OCI-M2 (cell line): ENCODE measurements around the gene HOMER3.
"Not testable (repeated sequence)": the region's sequence is repeated elsewhere in the genome, so short reads cannot be mapped to it uniquely, and the experiment has no call there.

Experiments
- DNase-seq: peaks from one replicate; lab custom pipeline; 2025; ENCODE audit not compliant: unreplicated experiment; lab: John Stamatoyannopoulos, UW

Gene HOMER3

DNA sequence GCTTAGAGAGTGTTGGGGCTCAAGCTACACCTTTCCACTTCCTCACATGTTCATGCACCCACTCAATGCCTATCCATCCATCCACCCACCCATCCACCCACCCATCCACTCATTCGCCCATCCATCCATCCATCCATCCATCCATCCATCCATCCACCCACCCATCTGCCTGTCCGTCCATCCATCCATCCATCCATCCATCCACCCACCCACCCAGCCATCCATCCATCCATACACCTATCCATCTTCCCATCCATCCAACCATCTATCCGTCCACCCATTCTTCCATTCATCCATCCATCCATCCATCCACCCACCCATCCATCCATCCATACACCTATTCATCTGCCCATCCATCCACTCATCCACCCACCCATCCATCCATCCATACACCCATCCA, 13.1 kb upstream of the HOMER3 start:
- DNase-seq, result no peak

DNA sequence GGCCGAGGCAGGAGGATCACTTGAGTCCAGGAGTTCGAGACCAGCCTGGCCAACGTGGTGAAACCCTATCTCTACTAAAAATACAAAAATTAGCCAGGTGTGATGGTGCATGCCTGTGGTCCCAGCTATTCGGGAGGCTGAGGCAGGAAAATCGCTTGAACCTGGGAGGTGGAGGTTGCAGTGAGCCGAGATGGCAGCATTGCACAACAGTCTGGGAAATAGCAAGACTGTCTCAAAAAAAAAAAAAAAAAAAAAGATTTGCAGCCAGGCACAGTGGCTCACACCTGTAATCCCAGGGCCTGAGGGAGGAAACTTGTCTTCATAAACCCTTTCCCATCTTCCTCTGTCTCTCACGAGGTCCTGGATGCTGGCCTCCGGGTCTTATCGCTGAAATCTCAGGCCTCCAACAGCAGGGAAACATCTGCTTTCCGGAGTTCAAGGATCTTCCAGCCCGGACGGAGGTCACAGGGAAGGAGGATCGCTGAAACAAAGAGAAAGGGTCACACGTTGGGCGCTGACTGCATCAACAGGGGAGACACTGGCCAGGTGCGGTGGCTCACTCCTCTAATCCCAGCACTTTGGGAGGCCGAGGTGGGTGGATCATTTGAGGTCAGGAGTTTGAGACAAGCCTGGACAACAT, 11.5 kb upstream of the HOMER3 start:
- not testable (repeated sequence) for DNase-seq

DNA sequence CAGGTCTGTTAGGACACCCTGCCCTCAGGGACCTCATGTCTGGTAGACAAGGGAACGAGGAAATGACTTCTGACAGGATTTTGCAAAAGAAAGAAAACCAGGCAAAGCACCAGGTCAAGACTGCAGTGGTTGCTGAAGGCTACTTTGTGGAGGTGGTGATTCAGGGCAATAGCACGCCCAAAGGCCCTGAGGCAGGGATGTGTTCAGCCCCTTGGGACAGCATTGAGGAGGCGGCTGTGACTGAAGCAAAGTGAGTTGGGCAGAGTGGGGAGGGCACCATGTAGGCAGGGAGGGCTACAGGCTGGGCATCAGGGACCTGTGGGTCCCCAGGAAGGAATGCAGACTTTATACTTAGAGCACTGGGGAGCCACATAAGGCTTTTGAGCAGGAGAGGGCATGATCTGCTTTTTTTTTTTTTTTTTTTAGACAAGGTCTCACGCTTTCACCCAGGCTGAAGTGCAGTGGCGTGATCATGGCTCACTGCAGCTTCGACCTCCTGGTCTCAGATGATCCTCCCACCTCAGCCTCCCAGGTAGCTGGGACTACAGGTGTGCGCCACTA, 10.8 kb upstream of the HOMER3 start:
- no peak for DNase-seq

DNA sequence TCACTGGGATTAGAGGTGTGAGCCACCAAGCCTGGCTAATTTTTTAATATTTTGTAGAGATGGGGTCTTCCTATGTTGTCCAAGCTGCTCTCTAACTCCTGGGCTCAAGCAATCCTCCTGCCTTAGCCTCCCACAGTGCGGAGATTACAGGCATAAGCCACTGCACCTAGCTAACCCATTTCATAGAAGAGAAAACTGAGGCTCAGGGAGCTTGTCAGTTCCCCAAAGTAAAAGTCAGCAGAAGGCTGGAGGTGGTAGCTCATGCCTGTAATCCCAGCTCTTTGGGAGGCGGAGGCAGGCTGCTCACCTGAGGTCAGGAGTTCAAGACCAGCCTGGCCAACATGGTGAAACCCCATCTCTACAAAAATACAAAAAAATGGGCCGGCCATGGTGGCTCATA, 8.8 kb upstream of the HOMER3 start:
- no peak for DNase-seq

DNA sequence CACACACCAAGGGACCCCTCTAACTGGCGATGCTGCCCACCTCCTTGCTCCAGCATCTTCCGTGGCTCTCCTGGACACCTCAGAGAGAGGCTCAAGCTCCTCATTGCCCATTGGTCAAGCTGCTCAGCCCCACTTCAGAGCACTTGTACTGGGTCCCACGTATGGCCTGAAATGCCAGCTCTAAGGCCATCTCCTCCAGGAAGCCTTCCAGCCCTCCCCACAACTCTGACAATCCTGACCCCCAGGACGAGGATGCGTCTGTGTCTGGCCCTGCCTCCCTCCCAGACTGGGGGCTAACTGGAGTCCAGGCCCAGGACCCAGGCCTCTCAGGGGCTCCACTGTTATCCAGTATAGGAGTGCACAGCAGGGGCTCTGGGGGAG, 7.9 kb upstream of the HOMER3 start:
- no peak for DNase-seq

DNA sequence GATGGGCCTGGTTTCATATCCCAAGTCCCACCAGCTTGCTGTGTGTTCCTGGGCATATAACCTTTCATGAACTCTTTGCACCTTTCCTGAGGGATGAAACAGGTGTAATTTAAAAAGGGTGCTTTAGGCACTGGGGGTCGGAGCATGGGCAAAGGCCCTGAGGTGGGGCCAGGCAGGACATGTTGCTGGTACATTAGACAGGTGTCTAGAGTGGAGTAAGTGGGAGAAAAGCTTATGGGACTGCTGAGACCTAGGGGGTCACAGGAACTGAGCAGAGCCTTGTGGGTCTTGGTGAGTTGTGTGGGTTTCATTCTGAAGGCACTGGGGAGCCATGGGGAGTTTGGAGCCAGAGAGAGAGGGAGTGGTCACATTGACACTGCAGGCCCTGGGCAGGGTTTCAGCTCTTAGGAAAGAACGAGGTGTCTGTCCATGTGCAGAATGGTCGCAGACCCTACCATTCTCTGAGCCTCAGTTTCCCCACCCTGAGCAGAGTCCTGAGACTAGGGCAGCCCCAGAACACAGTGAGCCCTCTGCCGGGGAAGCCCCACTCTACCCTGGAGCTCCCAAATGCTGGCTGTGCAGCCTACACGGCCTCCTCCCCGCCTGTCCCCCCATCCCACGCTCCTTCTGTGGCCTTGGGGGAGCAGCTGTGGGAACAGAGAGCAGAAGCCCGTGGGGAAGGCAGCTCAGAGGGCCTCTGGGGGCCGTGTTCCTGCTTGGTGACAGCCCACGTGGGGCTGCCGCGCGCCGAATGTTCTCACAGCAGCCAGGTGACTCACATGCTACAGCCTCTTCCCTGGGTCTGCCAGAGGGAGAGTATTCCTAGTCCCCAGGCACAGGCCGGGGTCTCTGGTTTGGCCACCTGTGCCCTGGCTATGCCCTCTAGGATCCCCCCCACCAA, 7.3 kb upstream of the HOMER3 start:
- DNase-seq, result no peak

DNA sequence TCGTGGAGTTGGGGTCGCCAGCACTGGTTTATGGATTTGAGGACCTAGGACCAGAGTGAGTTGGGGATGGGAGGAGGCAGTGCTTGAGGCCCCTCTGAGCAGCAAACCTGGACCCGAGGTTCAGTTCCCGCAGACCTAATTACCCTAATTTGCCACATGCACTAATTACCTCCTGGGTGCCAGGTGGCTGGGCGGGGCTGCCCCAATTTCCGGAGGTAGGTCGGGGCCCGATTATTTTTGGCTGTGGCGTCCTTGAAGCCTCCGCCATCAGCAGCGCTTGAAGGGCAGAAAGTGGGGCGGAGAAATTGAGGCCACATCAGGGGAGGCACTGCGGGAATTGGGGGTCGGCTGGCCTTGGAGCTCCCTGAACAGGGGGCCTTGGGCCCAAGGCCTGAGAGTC, 5.9 kb upstream of the HOMER3 start:
- DNase-seq, result no peak

DNA sequence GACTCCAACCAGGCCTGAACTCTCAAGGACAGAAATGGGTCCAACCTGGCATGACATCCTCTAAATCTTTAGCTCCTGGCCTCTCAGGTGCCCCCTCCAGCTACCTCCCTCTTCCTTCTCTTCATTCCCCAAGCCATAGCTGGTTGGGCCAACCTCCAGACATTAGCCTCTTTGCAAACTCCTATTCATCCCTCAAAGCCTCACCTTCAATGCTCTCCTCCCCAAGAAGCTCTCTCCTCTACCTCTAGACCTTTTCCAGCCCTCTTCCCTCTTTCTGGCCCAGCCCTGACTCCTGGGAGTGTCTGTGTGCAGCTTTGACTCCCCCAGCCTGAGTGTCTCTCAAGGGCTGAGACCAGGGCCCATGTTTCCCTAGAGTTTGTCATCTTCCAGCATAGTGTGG, 5.3 kb upstream of the HOMER3 start:
- no peak for DNase-seq

DNA sequence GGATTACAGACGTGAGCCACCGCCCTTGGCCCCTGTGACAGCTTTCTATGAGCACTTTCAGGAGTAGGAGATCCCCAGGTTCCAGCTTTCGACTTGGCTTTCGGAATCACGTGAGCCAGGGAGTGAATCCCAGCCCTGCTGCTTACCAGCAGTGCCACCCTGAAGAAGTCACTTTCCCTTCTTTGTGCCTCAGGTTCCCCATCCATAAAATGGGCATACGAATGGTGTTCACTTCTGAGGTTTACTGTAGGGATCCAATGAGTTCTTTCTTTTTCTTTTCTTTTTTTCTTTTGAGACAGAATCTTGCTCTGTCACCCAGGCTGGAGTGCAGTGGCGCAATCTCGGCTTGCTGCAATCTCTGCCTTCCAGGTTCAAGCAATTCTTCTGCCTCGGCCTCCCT, 4.3 kb upstream of the HOMER3 start:
- no peak for DNase-seq

DNA sequence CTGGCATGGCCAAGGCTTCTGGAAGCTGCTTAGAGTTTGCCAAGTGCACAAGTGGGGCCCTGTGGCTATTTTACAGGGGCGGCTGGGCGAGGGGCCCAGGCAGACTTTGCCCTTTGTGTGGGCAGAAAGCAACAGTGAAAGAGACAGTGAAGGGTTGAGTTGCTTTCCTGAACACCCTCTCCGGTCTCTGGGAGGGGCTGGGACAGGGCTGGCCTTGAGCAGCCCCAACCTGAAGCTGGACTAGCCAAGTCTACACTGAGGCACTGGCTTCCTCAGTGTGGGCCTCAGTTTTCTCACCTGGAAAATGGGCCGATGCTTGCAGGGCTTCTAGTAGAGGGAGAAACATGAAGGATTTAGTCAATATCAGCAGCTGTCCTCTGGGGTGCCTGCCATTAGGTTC, 2.4 kb upstream of the HOMER3 start:
- DNase-seq, result no peak

DNA sequence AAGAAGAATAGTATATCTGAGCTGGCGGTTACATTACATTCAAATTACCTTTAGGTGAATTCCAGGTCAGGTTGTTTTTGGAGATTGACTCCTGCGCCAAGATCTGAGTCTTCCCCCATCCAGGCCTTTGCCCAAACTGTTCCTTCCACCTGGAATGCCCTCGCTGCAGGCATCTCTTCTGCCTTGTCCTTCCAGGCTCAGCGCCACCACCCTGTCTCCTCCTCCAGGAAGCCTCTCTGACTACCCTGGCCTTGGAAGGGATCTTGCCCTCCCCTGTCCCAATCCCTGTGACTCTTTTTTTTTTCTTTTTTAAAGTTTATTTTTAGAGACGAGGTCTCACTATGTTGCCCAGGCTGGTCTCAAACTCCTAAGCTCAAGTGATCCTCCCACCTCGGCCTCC, 1.7 kb upstream of the HOMER3 start:
- no peak for DNase-seq

DNA sequence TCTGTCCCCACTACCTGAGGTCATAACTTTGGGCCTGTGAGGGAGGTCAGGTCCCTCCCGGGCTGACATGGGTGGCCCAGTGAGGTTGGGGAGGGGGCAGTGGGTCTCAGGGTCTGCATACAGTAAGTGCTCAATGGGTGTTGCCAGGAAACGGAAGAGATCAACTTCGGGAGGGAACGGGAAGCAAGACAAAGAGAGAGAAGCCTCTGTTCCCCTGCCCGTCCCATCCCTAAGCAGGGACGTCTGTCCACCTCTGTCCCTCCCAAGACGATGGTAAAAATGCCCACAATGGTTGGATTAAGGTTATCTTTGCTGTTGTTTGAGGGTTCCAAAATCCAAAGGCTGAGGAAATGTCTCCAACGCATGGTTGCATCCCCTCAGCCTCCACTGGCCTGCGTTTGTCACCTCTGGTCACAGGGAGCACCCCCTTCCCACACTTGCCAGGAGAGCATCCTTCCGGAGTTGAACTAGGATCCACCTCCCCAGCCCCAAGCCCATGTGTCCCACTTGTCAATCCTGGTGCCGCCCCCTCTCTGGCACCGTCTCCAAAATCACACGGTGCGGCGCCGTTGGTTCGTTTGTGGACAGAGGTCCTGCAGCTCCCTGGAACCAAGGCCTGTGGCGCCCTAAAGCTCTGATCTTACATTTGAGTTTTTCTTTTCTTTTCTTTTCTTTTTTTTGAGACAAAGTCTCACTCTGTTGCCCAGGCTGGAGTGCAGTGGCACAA, 774 bp upstream of the HOMER3 start:
- DNase-seq, result no peak

DNA sequence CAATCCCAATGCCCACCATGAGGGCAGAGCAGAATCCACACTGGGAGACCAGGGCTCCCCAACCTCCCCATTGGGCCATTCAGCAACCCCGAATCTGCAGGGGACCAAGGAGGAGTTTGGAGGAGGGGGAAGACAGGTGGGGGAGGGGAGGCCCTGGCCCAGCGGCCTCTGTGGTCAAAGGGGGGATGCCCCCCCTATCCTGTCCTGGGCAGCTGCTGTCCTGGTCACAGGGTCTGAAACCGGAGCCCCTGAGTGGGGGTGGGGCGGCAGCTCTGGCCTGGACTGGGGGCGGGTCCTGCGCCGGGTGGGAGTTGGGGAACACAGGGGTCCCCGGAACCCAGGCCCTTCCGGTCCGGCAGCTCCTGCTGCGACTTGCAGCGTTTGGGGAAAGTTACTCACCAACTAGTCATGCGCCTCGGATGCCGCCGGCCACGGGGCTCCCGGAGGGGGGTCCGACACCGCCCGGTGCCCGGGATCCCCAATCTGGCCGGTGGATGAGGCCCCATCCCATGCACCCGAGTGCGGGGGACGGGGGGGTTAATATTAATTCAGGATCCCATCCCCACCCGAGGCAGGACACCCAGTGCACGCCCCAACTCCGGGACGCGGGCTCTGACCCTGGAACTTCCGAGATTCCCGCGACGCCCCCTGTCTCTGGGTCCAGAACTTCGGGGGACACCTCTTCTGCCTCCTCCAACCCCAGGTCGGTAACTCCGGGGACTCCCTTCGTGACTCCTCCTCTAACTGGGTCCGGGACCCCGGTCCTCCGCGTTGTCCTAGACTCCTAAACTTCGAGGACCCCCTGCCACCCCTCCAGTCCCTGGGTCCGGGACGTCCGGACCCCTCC, 872 bp downstream of the HOMER3 start:
- DNase-seq, result no peak

DNA sequence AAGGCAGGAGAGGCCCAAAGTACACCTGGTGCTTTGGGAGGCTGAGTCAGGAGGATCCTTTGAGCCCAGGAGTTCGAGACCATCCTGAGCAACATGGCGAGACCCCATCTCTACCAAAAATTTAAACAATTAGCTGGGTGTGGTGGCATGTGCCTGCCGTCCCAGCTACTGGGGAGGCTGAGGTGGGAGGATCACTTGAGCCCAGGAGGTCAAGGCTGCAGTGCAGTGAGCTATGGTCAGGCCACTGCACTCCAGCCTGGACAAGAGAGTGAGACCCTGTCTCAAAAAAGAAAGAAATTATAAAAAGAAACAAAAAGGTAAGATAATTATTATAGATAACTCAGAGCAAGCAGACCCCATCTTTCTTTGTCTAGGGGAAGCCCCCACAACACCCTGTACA, 1.9 kb downstream of the HOMER3 start:
- no peak for DNase-seq

DNA sequence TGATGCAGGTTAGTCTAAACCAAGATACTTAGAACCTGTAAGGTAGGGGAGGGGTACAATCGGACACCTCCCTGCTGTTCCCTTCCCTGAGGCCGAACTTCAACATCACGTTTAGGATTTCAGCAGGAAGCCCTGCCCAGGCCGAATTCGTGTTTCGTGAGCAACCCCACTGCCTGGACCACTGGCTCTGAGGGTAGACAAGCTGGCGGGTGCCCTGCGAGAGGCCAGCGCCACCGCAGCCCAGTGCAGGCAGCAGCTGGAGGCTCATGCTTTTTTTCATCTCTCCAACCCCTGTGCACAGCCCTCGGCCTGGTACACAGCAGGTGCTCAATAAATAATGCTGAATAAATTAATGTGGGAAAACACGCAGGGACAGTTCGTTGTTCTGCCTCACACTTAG, 7.7 kb downstream of the HOMER3 start:
- DNase-seq, result no peak

DNA sequence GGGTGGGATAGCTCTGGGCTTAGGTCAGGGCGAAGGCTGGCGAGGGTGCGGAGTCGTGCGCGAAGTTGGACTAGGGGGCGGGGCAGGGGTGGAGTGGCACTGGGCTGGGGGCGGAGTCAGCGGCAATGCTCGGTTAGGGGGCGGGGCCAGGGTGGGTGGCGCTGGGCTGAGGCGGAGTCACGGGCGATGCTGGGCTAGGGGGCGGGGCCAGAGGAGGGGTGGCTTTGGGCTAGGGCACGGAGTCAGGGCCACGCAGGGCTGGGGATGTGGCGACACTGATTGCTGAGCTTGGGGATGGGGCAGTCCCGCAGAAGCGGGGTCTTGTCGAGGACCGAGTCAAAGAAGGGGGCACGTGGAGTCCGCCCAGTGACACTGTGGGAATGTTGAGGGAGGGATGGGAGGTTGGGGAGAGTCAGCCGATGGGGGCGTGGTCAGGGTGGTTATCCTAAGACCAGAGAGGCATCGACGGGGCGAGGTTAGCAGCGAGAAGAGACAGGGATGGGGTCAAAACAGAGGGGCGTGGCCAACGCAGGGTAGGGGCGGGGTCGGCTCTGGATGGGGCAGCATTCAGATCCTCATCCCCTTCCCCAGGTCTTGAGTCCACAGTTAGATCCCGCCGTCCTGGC, 8.7 kb downstream of the HOMER3 start:
- peak; percentile 39 for DNase-seq

DNA sequence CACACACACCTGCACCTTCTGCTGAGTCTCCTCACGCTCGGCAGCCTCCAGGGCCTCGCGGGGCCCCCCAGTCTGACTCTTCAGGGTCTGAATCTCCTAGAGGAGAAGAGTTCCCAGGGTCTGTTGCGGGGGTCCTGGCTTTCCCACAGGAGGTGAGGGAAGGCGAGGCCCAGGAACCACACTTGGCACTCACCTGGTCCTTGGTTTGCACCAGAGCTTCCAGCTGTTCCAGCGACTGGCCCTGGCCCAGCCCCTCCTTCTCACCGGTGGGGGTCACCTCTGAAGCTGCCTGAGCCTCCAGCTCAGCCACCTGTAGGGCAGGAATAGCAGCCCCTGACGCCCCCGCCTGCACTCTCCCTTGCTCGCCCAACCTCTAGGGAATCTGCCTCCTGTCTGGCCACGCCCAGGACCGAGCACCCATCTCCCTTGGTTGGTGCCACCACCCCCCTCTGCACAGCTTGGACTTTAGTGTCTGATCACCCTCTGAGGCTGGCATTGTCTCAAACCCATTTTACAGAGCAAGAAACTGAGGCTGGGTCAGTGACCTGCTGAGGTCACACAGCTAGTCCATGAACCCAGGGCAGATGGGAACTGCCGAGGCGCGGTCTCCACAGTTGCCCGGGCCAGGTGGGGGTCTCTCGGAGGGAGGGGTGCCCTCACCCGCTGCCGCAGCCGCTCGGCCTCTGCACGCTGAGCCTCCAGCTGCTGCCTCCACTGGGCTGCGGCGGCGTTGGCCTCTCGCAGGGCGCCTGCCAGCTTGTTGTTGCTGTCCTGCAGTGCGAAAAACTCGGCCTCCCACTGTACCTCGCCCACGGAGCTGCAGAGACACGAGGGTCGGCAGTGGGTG, 9.5 kb downstream of the HOMER3 start:
- no peak for DNase-seq

DNA sequence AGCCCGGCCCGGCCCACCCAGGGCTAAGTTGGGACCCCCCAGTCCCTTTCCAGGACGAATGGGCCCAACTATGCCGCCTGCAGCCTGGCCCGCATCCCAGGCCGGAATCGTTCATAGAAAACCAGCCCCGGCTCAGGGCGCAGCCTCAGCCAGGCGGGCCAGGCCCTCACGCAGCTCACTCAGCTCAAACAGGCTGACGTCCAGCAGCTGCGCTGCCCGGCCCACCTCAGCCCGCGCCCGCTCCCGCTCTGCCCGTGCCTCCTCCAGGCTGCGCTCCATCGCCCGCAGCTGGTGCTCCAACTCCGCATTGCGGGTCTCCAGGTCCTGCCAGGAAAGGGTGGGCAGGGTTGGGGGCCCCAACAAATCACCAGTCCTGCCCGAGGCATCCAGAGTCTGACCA, 11.7 kb downstream of the HOMER3 start:
- no peak for DNase-seq

DNA sequence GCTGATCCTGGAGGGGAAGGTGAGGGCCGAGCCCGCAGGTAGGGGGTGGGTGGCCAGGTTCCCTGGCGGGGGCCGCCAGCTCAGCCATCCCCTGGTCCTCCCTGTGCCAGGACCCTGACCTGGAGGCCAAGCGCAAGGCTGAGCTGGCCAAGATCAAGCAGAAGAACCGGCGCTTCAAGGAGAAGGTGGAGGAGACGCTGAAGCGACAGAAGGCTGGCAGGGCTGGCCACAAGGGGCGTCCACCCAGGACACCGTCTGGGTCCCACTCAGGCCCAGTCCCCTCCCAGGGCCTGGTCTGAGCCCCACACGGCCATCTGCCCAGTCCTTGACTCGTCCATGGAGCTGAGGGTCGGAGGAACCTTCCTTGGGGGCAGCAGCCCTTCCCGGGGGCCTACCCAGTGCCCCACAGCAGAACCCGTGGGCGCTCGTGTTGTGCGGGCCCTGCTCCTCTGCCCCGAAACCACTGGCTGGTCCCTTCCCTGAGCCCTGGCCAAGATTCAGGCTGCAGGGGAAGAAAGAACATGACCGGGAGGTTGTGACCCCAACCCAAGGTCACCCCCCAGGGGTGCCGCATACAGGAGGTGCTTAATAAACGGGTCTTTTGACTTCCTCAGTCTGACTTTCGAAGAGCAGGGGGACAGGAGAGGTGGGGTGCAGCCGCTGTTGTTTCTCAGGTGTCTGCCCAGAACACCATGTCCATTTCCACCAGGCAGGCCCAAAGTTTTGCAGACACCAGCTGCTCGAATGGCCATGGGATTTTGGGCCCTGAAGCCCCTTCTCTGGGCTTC, 12.8 kb downstream of the HOMER3 start:
- no peak for DNase-seq
